HL-60 (cell line): ENCODE data around the gene RASA1.

Source experiments
- POLR2AphosphoS5 ChIP-seq: IDR thresholded peaks from 2 replicates; pipeline ENCODE4 v1.6.1; 2012; ENCODE audit warnings: low read depth
- TF ChIP-seq, protein P1 (sequence below): IDR thresholded peaks from one replicate; pipeline ENCODE4 v1.5.1; 2011; ENCODE audit warnings: low read length, control low read depth, inconsistent platforms; ENCODE audit not compliant: insufficient read depth
- TF ChIP-seq, protein P2 (sequence below): IDR thresholded peaks from 2 replicates; pipeline ENCODE4 v1.6.1; 2012; ENCODE audit warnings: low read depth; ENCODE audit not compliant: insufficient replicate concordance

DNA sequence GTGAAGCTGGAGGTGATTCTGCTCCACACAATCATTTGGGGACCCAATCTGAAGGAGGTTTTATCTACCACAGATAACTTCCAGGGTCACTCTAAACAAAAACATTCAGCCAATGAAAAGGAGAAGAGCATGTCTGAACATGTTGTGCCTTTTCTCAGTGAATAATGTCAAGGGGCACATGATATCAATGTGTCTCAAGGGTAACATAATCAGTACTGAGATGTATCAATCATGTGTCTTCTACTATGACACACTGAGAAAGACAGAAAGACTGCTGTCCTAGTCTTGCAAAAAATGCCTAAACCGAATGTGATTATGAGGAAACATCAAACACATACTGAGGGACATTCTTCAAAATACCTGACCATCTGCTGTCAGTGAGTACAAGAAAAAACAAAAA is 25.4 kb upstream of the RASA1 start:
- TF ChIP-seq, protein P1, sequence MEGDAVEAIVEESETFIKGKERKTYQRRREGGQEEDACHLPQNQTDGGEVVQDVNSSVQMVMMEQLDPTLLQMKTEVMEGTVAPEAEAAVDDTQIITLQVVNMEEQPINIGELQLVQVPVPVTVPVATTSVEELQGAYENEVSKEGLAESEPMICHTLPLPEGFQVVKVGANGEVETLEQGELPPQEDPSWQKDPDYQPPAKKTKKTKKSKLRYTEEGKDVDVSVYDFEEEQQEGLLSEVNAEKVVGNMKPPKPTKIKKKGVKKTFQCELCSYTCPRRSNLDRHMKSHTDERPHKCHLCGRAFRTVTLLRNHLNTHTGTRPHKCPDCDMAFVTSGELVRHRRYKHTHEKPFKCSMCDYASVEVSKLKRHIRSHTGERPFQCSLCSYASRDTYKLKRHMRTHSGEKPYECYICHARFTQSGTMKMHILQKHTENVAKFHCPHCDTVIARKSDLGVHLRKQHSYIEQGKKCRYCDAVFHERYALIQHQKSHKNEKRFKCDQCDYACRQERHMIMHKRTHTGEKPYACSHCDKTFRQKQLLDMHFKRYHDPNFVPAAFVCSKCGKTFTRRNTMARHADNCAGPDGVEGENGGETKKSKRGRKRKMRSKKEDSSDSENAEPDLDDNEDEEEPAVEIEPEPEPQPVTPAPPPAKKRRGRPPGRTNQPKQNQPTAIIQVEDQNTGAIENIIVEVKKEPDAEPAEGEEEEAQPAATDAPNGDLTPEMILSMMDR = no peak
- no peak for TF ChIP-seq POLR2AphosphoS5
- TF ChIP-seq, protein P2, sequence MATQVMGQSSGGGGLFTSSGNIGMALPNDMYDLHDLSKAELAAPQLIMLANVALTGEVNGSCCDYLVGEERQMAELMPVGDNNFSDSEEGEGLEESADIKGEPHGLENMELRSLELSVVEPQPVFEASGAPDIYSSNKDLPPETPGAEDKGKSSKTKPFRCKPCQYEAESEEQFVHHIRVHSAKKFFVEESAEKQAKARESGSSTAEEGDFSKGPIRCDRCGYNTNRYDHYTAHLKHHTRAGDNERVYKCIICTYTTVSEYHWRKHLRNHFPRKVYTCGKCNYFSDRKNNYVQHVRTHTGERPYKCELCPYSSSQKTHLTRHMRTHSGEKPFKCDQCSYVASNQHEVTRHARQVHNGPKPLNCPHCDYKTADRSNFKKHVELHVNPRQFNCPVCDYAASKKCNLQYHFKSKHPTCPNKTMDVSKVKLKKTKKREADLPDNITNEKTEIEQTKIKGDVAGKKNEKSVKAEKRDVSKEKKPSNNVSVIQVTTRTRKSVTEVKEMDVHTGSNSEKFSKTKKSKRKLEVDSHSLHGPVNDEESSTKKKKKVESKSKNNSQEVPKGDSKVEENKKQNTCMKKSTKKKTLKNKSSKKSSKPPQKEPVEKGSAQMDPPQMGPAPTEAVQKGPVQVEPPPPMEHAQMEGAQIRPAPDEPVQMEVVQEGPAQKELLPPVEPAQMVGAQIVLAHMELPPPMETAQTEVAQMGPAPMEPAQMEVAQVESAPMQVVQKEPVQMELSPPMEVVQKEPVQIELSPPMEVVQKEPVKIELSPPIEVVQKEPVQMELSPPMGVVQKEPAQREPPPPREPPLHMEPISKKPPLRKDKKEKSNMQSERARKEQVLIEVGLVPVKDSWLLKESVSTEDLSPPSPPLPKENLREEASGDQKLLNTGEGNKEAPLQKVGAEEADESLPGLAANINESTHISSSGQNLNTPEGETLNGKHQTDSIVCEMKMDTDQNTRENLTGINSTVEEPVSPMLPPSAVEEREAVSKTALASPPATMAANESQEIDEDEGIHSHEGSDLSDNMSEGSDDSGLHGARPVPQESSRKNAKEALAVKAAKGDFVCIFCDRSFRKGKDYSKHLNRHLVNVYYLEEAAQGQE = no peak
